Transverse colon (tissue), 3 donors: ENCODE data around the gene NUDT11.

Experiments
- CTCF ChIP-seq, 5 experiments: fragments of 200-600 bp in 3 of 5; fragments of 450-650 bp in 2 of 5; sonication (generic) in 3 of 5; IDR thresholded peaks; 1 replicate in 2 of 5; 2 replicates in 3 of 5; pipeline ENCODE4 v1.5.1; 2016 to 2017; ENCODE audit warnings: antibody characterized with exemption in 5 of 5, inconsistent platforms in 3 of 5, mild to moderate bottlenecking in 2 of 5, moderate library complexity in 1 of 5
- POLR2A ChIP-seq: fragments of 450-650 bp; IDR thresholded peaks from one replicate; pipeline ENCODE4 v1.6.1; 2016; ENCODE audit warnings: antibody characterized with exemption, mild to moderate bottlenecking, moderate library complexity

GRCh38 chrX:51459125-51459524, 37.3 kb downstream of the NUDT11 start:
- TF ChIP-seq CTCF (IDR thresholded peaks at IDR 0.05), result peak in 3 of 5 experiments; percentile 25 to 29 (median 27)
- no peak for TF ChIP-seq POLR2A
